Coronary artery (tissue), 2 donors: ENCODE measurements around the gene IL2RA.
A peak's percentile ranks its signal among the peaks of the same experiment; 100 is the strongest.
"Not testable (repeated sequence)": the region's sequence is repeated elsewhere in the genome, so short reads cannot be mapped to it uniquely, and the experiment has no call there.

Source experiments
- DNase-seq: peaks from one replicate; pipeline ENCODE4 v3.0.0-alpha.2; 2017; ENCODE audit warnings: low spot score
- H3K27ac ChIP-seq, 2 donors: fragments of 200-600 bp; sonication (generic); one replicate each; pipeline ENCODE4 v1.5.1; 2016 to 2019
- H3K4me3 ChIP-seq: fragments of 200-600 bp; sonication (generic); 2 replicates; pipeline ENCODE4 v1.5.1; 2016; ENCODE audit warnings: mild to moderate bottlenecking, moderate library complexity
- CTCF ChIP-seq: fragments of 200-600 bp; sonication (generic); IDR thresholded peaks from one replicate; pipeline ENCODE4 v1.5.1; 2019; ENCODE audit warnings: antibody characterized with exemption

IL2RA gene

GRCh38 chr10:6065835-6066234, 3.7 kb upstream of the IL2RA start:
- H3K4me3 ChIP-seq = no peak overlapping the region
- no peak for TF ChIP-seq CTCF
- DNase-seq = no peak
- peak overlapping the region in 1 of 2 donors; percentile 62 for H3K27ac ChIP-seq

GRCh38 chr10:6065406-6065805, 3.2 kb upstream of the IL2RA start:
- peak; percentile 64 for DNase-seq
- no peak overlapping the region for H3K27ac ChIP-seq
- TF ChIP-seq CTCF = no peak
- no peak overlapping the region for H3K4me3 ChIP-seq

- H3K27ac ChIP-seq, DNase-seq, H3K4me3 ChIP-seq: not testable (repeated sequence)
Measured at GRCh38 chr10:6064726-6065125, 2.6 kb upstream of the IL2RA start.

- Histone ChIP-seq H3K27ac (no peak overlapping the region), H3K4me3 (no peak overlapping the region)
- DNase-seq = peak; percentile 28
- no peak for TF ChIP-seq CTCF
Measured at GRCh38 chr10:6064119-6064518, 2.0 kb upstream of the IL2RA start.

GRCh38 chr10:6061056-6061455, 1.1 kb downstream of the IL2RA start:
- no peak for DNase-seq
- Histone ChIP-seq H3K27ac (no peak overlapping the region), H3K4me3 (no peak overlapping the region)
- no peak for TF ChIP-seq CTCF

- H3K4me3 ChIP-seq = no peak overlapping the region
- no peak for DNase-seq
- no peak for TF ChIP-seq CTCF
- no peak overlapping the region for H3K27ac ChIP-seq
Measured at GRCh38 chr10:6059506-6059905, 2.7 kb downstream of the IL2RA start.

GRCh38 chr10:6058682-6059475, 3.3 kb downstream of the IL2RA start:
- no peak for TF ChIP-seq CTCF
- Histone ChIP-seq H3K4me3 (no peak overlapping the region), H3K27ac (no peak overlapping the region)
- DNase-seq = peak; percentile 12
